GM21423 (cell line): ENCODE results near the gene SYNGR2.
A peak's percentile ranks its signal among the peaks of the same experiment; 100 is the strongest.
"Not testable (repeated sequence)": the region's sequence is repeated elsewhere in the genome, so short reads cannot be mapped to it uniquely, and the experiment has no call there.

Experiments
- ATAC-seq: cut with Tn5 transposase; IDR thresholded peaks from one replicate; pipeline ENCODE4 v1.9.1; 2021; ENCODE audit warnings: mild to moderate bottlenecking, moderate library complexity; ENCODE audit not compliant: unreplicated experiment

SYNGR2 gene

GRCh38 chr17:78170692-78171590 lies 2.6 kb downstream of the SYNGR2 start:
- ATAC-seq: no peak

DNA sequence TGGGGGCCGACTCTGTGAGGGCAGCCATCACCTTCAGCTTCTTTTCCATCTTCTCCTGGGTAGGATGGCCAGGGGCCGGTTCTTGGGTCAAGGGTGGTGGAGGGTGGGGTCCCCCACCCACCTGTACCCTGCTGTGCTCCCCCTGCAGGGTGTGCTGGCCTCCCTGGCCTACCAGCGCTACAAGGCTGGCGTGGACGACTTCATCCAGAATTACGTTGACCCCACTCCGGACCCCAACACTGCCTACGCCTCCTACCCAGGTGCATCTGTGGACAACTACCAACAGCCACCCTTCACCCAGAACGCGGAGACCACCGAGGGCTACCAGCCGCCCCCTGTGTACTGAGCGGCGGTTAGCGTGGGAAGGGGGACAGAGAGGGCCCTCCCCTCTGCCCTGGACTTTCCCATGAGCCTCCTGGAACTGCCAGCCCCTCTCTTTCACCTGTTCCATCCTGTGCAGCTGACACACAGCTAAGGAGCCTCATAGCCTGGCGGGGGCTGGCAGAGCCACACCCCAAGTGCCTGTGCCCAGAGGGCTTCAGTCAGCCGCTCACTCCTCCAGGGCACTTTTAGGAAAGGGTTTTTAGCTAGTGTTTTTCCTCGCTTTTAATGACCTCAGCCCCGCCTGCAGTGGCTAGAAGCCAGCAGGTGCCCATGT lies 3.3 kb downstream of the SYNGR2 start:
- not testable (repeated sequence) for ATAC-seq

DNA sequence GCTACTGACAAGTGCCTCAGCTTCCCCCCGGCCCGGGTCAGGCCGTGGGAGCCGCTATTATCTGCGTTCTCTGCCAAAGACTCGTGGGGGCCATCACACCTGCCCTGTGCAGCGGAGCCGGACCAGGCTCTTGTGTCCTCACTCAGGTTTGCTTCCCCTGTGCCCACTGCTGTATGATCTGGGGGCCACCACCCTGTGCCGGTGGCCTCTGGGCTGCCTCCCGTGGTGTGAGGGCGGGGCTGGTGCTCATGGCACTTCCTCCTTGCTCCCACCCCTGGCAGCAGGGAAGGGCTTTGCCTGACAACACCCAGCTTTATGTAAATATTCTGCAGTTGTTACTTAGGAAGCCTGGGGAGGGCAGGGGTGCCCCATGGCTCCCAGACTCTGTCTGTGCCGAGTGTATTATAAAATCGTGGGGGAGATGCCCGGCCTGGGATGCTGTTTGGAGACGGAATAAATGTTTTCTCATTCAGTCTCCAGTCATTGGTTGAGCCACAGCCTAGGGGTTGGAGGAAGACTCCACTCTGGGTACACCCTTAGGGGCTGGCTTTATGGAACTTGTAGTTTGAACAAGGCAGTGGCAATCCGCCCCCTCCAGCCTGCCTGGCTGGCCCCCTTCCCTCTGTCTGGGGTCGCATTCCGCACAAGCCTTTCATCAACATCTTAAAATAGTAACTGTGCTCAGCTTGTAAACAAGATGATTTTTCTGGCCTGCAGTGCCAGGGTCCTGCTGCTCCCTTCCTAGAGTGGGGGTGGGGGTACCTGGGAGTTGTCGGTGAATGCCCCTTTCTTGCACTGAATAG lies 4.1 kb downstream of the SYNGR2 start:
- ATAC-seq: no peak

DNA sequence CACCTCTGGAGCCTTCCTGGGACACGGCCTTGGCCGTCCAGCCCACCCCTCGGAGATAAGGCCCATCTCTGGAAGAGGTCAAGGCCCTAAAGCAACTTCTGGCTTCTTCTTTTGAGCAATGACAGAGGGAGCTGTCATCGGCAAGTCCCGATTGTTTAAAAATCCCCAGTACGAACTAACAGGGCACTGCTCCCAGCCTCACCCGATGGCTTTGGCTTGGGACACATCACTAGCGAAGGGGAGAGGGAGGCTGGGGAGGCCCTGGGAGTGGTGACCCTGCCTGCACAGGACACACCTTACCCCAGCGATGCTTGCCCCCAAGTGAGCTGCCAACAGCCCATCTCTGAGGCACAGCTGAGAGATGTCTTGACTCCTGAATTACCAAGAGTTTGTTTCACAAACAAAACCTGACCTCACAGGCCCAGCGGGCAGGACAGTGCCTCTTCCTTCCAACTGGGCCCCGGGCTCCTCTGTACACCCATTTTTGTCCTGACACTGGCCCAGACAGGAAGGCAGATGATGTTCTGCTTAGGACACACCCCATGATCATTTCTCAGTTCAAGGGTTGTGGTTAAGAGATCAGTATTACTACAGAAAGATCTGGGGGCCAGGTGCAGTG lies 4.8 kb downstream of the SYNGR2 start:
- peak; percentile 32 for ATAC-seq

DNA sequence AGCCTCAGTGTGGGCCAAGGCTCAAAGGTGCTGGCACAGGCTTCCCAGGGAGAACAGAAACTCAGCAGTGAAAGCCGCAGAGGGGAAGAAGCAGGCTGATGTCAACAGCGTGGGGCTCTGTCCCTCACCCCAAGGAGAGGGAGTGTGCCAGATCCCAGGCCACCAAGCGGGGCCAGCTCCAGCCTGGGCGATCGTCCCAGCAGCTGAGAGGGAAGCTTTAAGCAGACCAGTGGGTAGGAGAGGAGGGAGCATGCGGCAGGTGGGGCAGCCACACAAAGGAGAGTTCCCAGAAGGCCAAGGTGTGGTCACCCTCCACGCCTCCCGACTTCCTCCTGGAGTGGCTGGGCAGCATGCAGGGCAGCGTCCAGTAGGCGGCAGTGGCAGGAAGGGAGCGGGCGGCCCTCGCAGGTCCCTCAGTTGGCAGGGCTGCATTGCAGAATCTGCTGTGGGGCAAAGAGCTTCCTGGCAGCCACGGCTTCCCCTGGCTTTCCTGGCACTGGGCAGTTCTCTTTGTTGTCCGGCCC lies 6.0 kb downstream of the SYNGR2 start:
- no peak for ATAC-seq

- no peak for ATAC-seq
These were observed 6.7 kb downstream of the SYNGR2 start for GRCh38 chr17:78174870-78175642.

DNA sequence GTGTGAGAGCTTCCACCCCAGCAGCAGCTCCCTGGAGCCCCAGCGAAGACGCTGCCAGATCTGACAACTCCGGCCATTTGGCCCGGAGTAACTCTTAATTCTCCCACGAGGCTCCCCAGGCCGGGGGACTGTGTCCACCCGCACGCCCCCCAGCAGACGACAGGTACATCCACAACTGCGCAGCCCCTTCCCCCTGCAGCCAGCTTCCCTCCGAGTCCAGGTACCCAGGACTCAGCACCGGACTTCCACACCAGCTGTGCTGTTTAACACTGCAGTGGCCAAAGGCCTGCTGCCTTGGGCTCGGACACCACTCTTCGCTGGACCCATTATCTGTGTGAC lies 7.2 kb downstream of the SYNGR2 start:
- ATAC-seq: no peak

GRCh38 chr17:78176548-78177025 lies 8.2 kb downstream of the SYNGR2 start:
- peak; percentile 33 for ATAC-seq

- no peak for ATAC-seq
These were observed 11.0 kb downstream of the SYNGR2 start for GRCh38 chr17:78179372-78179771.

GRCh38 chr17:78180083-78180482 lies 11.7 kb downstream of the SYNGR2 start:
- ATAC-seq: no peak

DNA sequence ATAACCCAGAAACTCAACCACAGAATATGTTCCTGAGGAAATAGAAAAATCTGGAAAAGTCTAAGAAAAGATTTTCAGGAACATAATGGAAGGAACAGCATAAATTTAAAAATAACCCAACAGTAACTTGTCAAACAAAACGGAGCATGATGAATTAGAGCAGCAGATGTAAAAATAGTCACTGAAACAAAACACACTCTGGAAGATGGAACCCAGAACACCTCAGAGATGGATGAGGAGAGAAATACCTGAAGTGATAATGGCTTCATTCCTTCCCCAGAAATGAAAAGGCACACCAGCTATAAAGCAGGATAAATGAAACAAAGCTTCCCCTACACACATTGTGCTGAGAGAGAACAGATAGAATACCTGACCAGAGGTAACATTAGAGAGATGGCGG lies 12.1 kb downstream of the SYNGR2 start:
- no peak for ATAC-seq

DNA sequence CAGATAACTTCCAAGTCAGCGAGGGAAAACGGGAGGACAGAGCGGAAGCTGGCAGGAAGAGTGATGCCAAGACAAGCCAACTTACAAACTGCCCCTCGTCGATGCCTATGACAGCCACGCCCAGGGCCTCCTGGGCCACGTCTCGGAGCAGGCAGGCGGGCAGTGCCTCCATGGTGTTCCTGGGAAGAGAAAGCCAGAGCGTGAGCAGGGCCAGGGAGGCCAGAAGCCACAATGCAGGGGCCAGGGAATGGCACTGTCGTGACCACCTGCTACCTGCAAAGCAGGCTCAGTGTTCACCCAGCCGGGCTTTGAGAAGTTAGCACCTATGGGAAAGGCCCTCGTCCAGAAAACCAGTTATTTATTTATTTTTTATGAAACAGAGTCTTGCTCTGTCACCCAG lies 14.1 kb downstream of the SYNGR2 start:
- no peak for ATAC-seq

GRCh38 chr17:78183916-78184315 lies 15.5 kb downstream of the SYNGR2 start:
- ATAC-seq: no peak

GRCh38 chr17:78184351-78184750 lies 16.0 kb downstream of the SYNGR2 start:
- no peak for ATAC-seq

DNA sequence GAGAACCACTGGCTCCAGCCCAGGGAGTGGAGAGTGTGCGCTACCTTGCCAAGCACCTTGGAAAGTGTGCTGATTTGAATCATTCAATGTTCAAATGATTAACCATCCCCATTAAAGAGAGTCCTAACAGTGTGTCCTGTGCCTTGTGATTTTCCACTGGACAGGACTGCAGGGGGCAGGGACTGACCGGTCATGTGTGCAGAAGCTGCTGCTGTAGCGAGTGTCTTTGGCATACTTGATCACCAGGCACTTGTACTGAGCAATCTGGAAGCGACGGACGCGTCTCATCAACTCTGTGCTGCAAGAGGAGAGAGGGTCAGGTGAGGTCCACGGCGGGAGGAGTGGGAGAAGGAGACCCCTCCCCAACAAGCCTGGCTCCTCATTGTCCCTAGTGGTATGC lies 16.5 kb downstream of the SYNGR2 start:
- no peak for ATAC-seq

GRCh38 chr17:78185981-78186691 lies 17.8 kb downstream of the SYNGR2 start:
- ATAC-seq: no peak

DNA sequence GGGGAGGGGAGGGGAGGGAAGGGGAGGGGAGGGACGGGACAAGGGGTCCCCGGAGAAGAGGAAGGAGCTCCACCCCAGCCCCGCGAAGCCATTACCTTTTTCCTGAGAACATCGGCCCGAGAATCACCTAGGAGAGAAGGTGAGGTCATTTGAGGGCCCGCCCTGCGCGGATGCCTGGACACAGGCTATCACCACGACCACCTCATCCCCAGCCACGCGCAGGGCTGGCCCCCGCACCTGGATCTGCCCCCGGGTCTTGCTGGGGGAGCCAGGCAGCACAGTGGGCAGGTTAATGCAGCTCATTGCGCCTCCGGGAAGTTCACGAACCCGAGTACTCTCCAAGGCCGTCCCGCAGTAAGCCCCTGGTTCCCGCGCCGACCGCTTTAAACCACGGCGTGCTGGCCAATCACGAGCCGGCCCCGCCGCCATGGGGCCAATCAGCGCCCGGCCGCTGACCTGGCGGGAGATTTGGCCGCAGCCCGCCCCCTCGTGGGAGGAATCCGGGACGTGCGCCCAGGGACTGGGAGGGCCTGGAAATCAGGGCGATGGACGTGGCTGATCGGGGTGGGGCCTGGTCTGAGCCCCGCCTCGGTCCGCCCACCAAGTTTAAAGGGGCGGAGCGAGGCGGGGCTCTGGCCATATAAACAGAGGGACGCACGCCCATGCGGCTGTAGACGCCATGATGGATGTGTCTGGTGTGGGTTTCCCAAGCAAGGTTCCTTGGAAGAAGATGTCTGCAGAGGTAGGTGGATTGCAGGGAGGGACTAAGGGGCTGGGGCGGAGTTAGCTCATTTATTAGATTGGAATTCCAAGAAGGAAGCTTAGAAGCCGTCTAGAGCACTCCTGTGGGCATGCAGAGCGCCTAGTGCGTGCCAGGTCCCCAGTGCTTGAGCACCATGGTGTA lies 18.6 kb downstream of the SYNGR2 start, which contains the start of the genes AFMID and TK1:
Gene AFMID (plus strand): TSS at position 671 of the 904 bp plus-strand sequence. CDS start 9 bp downstream, at position 680.
Gene TK1 (minus strand): TSS at position 361 of the 904 bp plus-strand sequence. CDS start 58 bp downstream, at position 303.
- peak; percentile 95 for ATAC-seq

DNA sequence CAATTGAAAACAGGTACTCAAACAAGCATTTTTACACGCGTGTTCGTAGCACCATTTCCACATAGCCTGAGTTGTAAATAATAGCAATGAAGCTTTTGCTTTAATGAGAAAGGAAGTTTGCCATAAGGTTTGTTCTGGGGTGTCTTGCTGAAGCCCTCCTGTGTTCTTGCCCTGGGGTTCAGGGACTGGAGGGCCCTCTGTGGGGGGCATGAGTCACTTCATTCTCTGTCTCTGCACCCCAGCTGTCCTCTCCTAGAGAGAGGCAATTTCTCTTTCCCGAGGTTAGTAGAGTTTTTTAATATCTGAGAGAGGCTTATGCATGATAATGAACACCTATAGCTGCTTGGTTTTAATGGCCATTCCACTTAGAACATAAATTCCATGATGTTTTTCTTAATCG lies 28.3 kb downstream of the SYNGR2 start:
- ATAC-seq: no peak
